Upper lobe of right lung (tissue), 1 donor: ENCODE measurements around the gene MAML3. TPM values are rescaled to one million over a fixed set of nuclear protein-coding genes. Genes with fewer than 3 reads are reported as not detected.

Source experiments
- ATAC-seq: fragments of 200-7000 bp; cut with Tn5 transposase; one replicate; pipeline ENCODE4 v1.9.1; 2020; ENCODE audit warnings: mild to moderate bottlenecking, moderate library complexity
- DNase-seq: peaks from one replicate; pipeline ENCODE4 v3.0.0-alpha.2; 2020
- H3K27ac ChIP-seq: fragments of 200-600 bp; one replicate; pipeline ENCODE4 v1.8.0; 2022
- H3K27me3 ChIP-seq: fragments of 200-600 bp; one replicate; pipeline ENCODE4 v1.8.0; 2022; ENCODE audit warnings: mild to moderate bottlenecking
- H3K36me3 ChIP-seq: fragments of 200-600 bp; one replicate; pipeline ENCODE4 v1.8.0; 2022
- H3K4me1 ChIP-seq: fragments of 200-600 bp; one replicate; pipeline ENCODE4 v1.8.0; 2022
- H3K4me3 ChIP-seq: fragments of 200-600 bp; one replicate; pipeline ENCODE4 v1.8.0; 2022; ENCODE audit warnings: mild to moderate bottlenecking
- H3K9me3 ChIP-seq: fragments of 200-600 bp; one replicate; pipeline ENCODE4 v1.8.0; 2022
- CTCF ChIP-seq: fragments of 200-600 bp; IDR thresholded peaks from one replicate; pipeline ENCODE4 v1.8.0; 2022; ENCODE audit warnings: antibody characterized with exemption
- intact Hi-C: fragments of 100-400 bp; cut with DNase I; formaldehyde crosslinking; loops from one replicate; pipeline ENCODE4 v1.11.0; 2022
- total RNA-seq: library from RNA; stranded (reverse); fragmentation: NEBNext Ultra II Directional; extraction: Animal tissue kit (Norgen Biotek cat#: 25700); gene quantifications from one replicate; pipeline ENCODE4 v1.2.1, GENCODE V29; 2021
- donor health status: DM: no; HTN: yes; CAD: no; lungs with severe emphysema.

Gene MAML3
- total RNA-seq, 1 donor from 2014 or later, result 13.1 TPM

- H3K36me3 ChIP-seq, result no peaks in the 10 kb centered on the region
- DNase-seq (no peak), ATAC-seq (no peak)
- intact Hi-C loops, result no loop called here
- no peak overlapping the region for H3K27ac ChIP-seq
- TF ChIP-seq CTCF, result no peak
- H3K9me3 ChIP-seq, result no peaks in the 10 kb centered on the region
- no peaks in the 10 kb centered on the region for H3K4me1 ChIP-seq
- H3K27me3 ChIP-seq, result no peaks in the 10 kb centered on the region
- H3K4me3 ChIP-seq, result no peak overlapping the region
These were observed 407.4 kb downstream of the MAML3 start for GRCh38 chr4:139746431-139747171.

GRCh38 chr4:139745111-139745639 lies 408.8 kb downstream of the MAML3 start:
- no peak for ATAC-seq
- intact Hi-C loops, result no loop called here

GRCh38 chr4:139744232-139744631 lies 409.8 kb downstream of the MAML3 start:
- ATAC-seq (no peak), DNase-seq (no peak)
- no peak for TF ChIP-seq CTCF
- Histone ChIP-seq H3K27ac (no peak overlapping the region), H3K4me1 (peaks cover 17% of the 10 kb centered on the region), H3K9me3 (no peaks in the 10 kb centered on the region), H3K36me3 (no peaks in the 10 kb centered on the region), H3K27me3 (no peaks in the 10 kb centered on the region), H3K4me3 (no peak overlapping the region)
- intact Hi-C loops, result no loop called here

More at GRCh38 chr4:139745111-139745639, 408.8 kb downstream of the MAML3 start:
- Histone ChIP-seq H3K27ac (no peak overlapping the region), H3K36me3 (no peaks in the 10 kb centered on the region), H3K27me3 (no peaks in the 10 kb centered on the region), H3K9me3 (no peaks in the 10 kb centered on the region), H3K4me3 (no peak overlapping the region), H3K4me1 (peaks cover 12% of the 10 kb centered on the region)
- no peak for DNase-seq
- TF ChIP-seq CTCF, result no peak

GRCh38 chr4:139743027-139743426 lies 411.0 kb downstream of the MAML3 start:
- intact Hi-C loops, result no loop called here
- no peak for TF ChIP-seq CTCF

GRCh38 chr4:139740531-139741041 lies 413.4 kb downstream of the MAML3 start:
- ATAC-seq (peak; percentile 90), DNase-seq (peak; percentile 74)
- H3K27ac ChIP-seq, result peak overlapping the region; percentile 77
- H3K36me3 ChIP-seq, result no peaks in the 10 kb centered on the region
- peak; percentile 23 for TF ChIP-seq CTCF
- intact Hi-C loops, result no loop called here
- no peaks in the 10 kb centered on the region for H3K27me3 ChIP-seq
- H3K4me1 ChIP-seq, result peaks cover 32% of the 10 kb centered on the region
- H3K9me3 ChIP-seq, result no peaks in the 10 kb centered on the region
- no peak overlapping the region for H3K4me3 ChIP-seq

More at GRCh38 chr4:139743027-139743426, 411.0 kb downstream of the MAML3 start:
- no peak for DNase-seq
- H3K4me3 ChIP-seq, result no peak overlapping the region
- no peak overlapping the region for H3K27ac ChIP-seq
- no peak for ATAC-seq
- no peaks in the 10 kb centered on the region for H3K36me3 ChIP-seq
- no peaks in the 10 kb centered on the region for H3K9me3 ChIP-seq
- H3K27me3 ChIP-seq, result no peaks in the 10 kb centered on the region
- H3K4me1 ChIP-seq, result peaks cover 17% of the 10 kb centered on the region
